Nephron progenitor cell (in vitro differentiated cells): Measurements from ENCODE around the gene MDM1.
A peak's percentile ranks its signal among the peaks of the same experiment; 100 is the strongest.

ENCODE experiments used
- DNase-seq: peaks from one replicate; pipeline ENCODE4 v3.0.0; 2021
- H3K27ac Mint-ChIP-seq: 2 replicates; pipeline ENCODE4 v1.8.0; 2021; ENCODE audit warnings: mild to moderate bottlenecking, moderate library complexity, mixed read lengths
- H3K27me3 Mint-ChIP-seq: 2 replicates; pipeline ENCODE4 v1.8.0; 2021; ENCODE audit warnings: mild to moderate bottlenecking, low read depth, mixed read lengths; ENCODE audit not compliant: poor library complexity
- H3K36me3 Mint-ChIP-seq: 2 replicates; pipeline ENCODE4 v1.8.0; 2021; ENCODE audit warnings: low read depth, mixed read lengths
- H3K4me1 Mint-ChIP-seq: 2 replicates; pipeline ENCODE4 v1.8.0; 2021; ENCODE audit warnings: mixed read lengths
- H3K4me3 Mint-ChIP-seq: 2 replicates; pipeline ENCODE4 v1.8.0; 2021; ENCODE audit warnings: mild to moderate bottlenecking, moderate library complexity, mixed read lengths
- H3K9me3 Mint-ChIP-seq: 2 replicates; pipeline ENCODE4 v1.8.0; 2021; ENCODE audit warnings: mild to moderate bottlenecking, moderate library complexity, mixed read lengths
- TF ChIP-seq, protein P1 (sequence below): fragments of 200-600 bp; sonication (generic); IDR thresholded peaks from 2 replicates; pipeline ENCODE4 v1.5.0; 2021; ENCODE audit warnings: antibody characterized with exemption

The MDM1 gene, protein sequence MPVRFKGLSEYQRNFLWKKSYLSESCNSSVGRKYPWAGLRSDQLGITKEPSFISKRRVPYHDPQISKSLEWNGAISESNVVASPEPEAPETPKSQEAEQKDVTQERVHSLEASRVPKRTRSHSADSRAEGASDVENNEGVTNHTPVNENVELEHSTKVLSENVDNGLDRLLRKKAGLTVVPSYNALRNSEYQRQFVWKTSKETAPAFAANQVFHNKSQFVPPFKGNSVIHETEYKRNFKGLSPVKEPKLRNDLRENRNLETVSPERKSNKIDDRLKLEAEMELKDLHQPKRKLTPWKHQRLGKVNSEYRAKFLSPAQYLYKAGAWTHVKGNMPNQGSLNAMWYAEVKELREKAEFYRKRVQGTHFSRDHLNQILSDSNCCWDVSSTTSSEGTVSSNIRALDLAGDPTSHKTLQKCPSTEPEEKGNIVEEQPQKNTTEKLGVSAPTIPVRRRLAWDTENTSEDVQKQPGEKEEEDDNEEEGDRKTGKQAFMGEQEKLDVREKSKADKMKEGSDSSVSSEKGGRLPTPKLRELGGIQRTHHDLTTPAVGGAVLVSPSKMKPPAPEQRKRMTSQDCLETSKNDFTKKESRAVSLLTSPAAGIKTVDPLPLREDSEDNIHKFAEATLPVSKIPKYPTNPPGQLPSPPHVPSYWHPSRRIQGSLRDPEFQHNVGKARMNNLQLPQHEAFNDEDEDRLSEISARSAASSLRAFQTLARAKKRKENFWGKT

DNA sequence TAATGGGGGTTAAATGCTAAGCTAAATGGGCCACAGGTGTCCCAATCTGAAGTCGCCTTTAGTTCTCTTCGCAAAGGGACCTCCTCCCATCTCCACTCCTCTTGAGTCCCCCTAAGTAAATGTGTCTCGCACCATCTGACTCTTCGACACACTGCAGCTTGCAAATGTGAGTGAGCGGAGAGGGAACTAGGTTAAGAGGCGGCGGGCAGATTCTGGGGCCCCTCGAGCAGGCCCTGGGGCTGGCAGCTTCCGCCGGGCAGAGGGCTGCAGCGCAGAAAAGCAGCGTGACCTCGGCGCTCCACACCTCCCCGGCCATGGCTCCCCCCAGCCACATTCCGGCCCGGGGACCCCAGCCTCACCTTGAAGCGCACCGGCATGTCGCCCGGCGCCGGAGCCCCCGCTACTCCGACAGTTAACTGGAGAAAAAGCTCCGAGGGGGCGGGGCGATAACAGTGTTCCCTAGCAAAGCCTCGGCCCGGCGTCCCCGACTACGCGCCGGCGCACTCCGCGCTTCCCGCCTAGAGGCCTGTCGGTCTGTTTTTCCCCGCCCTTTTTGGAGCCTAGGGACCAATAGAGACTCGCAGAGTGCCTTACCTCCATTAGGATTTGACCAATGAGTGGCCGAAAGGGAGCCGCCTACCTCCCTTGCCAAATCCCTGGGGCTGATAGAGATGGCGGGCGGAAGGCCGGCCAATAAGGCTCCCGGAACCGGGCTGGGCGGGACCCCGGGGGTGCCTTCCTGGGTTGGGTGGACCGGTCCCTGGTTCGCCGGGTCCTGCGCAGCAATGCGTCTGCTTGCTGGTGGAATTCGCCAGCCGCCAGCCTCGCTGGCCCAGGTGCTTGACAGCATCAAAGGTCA, at the start of gene MDM1:
Gene MDM1, minus strand, starts transcription at position 494 of the 859 bp plus-strand sequence. Its CDS starts 117 bp downstream, at position 377.
- peaks cover 3% of the 10 kb centered on the region for H3K27me3 Mint-ChIP-seq
- no peaks in the 10 kb centered on the region for H3K9me3 Mint-ChIP-seq
- H3K36me3 Mint-ChIP-seq = peaks cover 15% of the 10 kb centered on the region
- H3K27ac Mint-ChIP-seq = peak within 1 kb of the TSS; percentile 68
- peak within 1 kb of the TSS; percentile 94 for H3K4me3 Mint-ChIP-seq
- peak; percentile 100 for DNase-seq
- H3K4me1 Mint-ChIP-seq = peaks cover 48% of the 10 kb centered on the region
- TF ChIP-seq, protein P1, sequence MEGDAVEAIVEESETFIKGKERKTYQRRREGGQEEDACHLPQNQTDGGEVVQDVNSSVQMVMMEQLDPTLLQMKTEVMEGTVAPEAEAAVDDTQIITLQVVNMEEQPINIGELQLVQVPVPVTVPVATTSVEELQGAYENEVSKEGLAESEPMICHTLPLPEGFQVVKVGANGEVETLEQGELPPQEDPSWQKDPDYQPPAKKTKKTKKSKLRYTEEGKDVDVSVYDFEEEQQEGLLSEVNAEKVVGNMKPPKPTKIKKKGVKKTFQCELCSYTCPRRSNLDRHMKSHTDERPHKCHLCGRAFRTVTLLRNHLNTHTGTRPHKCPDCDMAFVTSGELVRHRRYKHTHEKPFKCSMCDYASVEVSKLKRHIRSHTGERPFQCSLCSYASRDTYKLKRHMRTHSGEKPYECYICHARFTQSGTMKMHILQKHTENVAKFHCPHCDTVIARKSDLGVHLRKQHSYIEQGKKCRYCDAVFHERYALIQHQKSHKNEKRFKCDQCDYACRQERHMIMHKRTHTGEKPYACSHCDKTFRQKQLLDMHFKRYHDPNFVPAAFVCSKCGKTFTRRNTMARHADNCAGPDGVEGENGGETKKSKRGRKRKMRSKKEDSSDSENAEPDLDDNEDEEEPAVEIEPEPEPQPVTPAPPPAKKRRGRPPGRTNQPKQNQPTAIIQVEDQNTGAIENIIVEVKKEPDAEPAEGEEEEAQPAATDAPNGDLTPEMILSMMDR = no peak

DNA sequence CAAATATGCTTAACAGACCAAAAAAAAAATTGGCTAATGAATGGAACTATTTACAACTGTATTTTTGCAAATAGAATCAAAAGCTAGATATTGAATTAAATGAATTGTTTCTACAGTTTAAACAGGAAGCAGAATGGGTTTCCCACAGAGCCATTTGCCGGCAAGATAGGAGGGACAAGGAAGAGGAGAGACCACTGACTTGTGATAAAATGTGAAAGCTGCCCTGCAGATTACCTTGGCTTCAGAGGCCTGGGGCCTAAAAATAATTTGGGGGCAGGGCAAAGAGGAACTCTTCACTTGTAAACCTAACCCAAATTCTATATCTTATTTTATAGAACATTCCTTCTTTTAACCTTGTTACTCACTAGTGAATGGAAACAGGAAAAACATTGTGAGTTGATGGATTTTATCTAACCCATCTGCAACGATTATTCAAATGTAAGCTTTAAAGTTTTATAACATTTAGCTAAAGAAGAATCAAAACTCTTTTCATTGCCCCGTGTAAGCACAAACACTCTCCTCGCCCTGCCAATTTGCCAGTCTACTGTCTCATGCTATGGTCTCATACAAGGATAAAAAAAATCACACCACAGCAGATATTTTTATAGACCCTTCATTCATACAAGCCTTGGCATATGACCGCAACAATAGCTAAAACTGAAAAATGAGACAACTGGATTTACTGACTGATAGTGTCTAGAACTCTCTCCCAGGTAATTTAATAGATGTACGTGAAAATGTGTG, 49.5 kb upstream of the MDM1 start:
- Mint-ChIP-seq H3K4me3 (no peak overlapping the region), H3K27ac (no peak overlapping the region), H3K4me1 (peaks cover 24% of the 10 kb centered on the region), H3K36me3 (no peaks in the 10 kb centered on the region), H3K9me3 (no peaks in the 10 kb centered on the region), H3K27me3 (peaks cover 4% of the 10 kb centered on the region)
- TF ChIP-seq, protein P1 = no peak
- DNase-seq = no peak

DNA sequence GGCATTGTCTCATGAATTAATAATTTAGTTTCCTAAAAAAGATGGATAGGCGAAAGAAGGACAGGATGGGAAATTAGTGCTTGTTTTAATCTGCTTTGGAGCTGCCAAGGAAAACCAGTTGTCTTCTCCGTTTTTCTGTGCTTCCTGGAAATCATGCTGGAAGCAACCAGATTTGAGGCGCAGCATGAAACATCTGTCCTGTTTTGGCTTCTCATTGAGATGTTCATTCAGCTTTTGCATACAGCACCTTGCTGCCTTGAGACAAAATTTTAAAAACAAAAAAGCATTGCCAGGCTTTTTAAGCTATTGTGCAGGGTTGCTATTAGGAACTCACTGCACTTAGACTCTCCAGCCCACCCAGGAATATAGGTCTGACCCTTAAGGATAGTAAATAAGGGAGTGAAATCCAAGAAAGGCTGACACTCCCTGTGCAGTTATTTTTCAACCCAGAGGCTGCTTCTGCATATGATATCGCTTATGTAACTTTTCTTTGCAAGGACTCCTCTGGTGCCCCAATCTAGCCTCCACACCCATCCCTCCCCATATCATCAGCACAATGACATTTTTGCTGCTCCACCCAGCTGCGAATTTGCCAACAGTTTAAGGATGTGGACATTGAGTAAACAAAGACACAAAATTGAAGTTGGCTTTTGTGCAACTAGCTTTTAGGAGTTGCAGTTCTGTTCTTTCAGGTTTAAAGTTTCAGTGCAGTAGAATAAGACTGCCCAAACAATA, 46.9 kb upstream of the MDM1 start:
- Mint-ChIP-seq H3K9me3 (no peaks in the 10 kb centered on the region), H3K4me1 (peaks cover 39% of the 10 kb centered on the region), H3K36me3 (no peaks in the 10 kb centered on the region), H3K4me3 (no peak overlapping the region), H3K27ac (no peak overlapping the region), H3K27me3 (peaks cover 4% of the 10 kb centered on the region)
- DNase-seq = no peak
- TF ChIP-seq, protein P1 = no peak

DNA sequence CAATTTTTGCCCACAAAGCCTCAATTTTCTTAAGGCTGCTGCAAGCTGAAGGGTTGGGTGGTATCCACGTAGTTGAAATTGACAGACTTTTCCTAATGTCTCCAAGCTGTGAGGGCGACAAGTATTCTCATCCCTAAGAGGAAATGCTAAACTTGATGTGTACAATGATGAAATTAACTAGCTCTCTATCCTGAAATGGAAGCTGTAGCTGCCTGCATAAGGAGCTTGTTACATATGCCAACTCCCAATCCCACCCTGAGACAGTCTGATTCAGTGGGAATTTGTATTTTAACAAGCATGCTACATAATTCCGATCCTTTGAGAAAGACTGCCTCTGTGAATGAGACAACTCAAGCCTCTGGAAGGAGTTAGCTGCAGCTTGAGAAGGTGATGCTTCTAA, 45.7 kb upstream of the MDM1 start:
- no peak overlapping the region for H3K27ac Mint-ChIP-seq
- TF ChIP-seq, protein P1 = no peak
- H3K27me3 Mint-ChIP-seq = no peaks in the 10 kb centered on the region
- no peak overlapping the region for H3K4me3 Mint-ChIP-seq
- peaks cover 43% of the 10 kb centered on the region for H3K4me1 Mint-ChIP-seq
- H3K9me3 Mint-ChIP-seq = no peaks in the 10 kb centered on the region
- H3K36me3 Mint-ChIP-seq = no peaks in the 10 kb centered on the region
- DNase-seq = no peak

DNA sequence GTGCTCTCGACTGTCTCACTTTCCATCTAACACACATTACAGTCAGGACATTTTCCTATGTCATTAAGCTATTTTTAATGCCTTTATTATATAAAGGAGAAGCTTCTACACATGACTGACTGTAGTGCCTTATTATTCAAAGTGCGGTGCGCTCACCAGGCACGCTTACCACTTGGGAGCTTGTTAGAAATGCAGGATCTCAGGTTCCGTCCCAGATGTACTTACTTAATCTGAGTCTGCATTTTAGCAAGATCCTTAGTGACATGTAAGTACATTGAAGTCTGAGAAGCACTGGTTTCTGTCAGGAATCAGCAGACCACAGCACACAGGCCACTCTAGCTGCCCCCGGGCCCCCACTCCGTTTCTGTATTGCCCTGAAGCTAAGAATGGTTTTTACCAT, 44.7 kb upstream of the MDM1 start:
- Mint-ChIP-seq H3K4me3 (no peak overlapping the region), H3K27me3 (no peaks in the 10 kb centered on the region), H3K27ac (no peak overlapping the region), H3K9me3 (no peaks in the 10 kb centered on the region), H3K36me3 (no peaks in the 10 kb centered on the region), H3K4me1 (peaks cover 47% of the 10 kb centered on the region)
- DNase-seq = no peak
- TF ChIP-seq, protein P1 = no peak
